Activated T-cell treated with anti-CD3 and anti-CD28 coated beads, Interleukin-2, amount 50 U/mL, for 1 hour (primary cell): ENCODE data around the gene SNCG.
"Not testable (repeated sequence)": the region's sequence is repeated elsewhere in the genome, so short reads cannot be mapped to it uniquely, and the experiment has no call there.

Experiments
- DNase-seq: peaks from one replicate; pipeline ENCODE4 v3.0.0-alpha.2; 2020

The SNCG gene

GRCh38 chr10:86961481-86962091, 3.2 kb downstream of the SNCG start:
- DNase-seq = no peak

- no peak for DNase-seq
Observed at GRCh38 chr10:86962136-86962980, 4.0 kb downstream of the SNCG start.

GRCh38 chr10:86962981-86963310, 4.5 kb downstream of the SNCG start:
- no peak for DNase-seq

- no peak for DNase-seq
Observed at GRCh38 chr10:86963341-86963919, 5.0 kb downstream of the SNCG start.

GRCh38 chr10:86964061-86964846, 5.9 kb downstream of the SNCG start:
- DNase-seq = no peak

- DNase-seq = no peak
Observed at GRCh38 chr10:86964847-86965190, 6.4 kb downstream of the SNCG start.

- DNase-seq = no peak
Observed at GRCh38 chr10:86965986-86966654, 7.7 kb downstream of the SNCG start.

- no peak for DNase-seq
Observed at GRCh38 chr10:86967481-86967941, 9.1 kb downstream of the SNCG start.

- peak; percentile 46 for DNase-seq
Observed at GRCh38 chr10:86968271-86968993, 10.0 kb downstream of the SNCG start, which contains the start of gene ADIRF. Gene ADIRF (plus strand): TSS chr10:86968482. CDS start chr10:86968545, 63 bp downstream.

GRCh38 chr10:86968994-86969355, 10.6 kb downstream of the SNCG start:
- DNase-seq = no peak

GRCh38 chr10:86969421-86970041, 11.1 kb downstream of the SNCG start:
- no peak for DNase-seq

GRCh38 chr10:86970162-86970981, 12.0 kb downstream of the SNCG start:
- DNase-seq = peak; percentile 36

- no peak for DNase-seq
Observed at GRCh38 chr10:86970982-86971231, 12.5 kb downstream of the SNCG start.

GRCh38 chr10:86971232-86971991, 13.0 kb downstream of the SNCG start:
- DNase-seq = peak; percentile 96

- no peak for DNase-seq
Observed at GRCh38 chr10:86972613-86973380, 14.4 kb downstream of the SNCG start.

GRCh38 chr10:86974484-86974883, 16.1 kb downstream of the SNCG start:
- no peak for DNase-seq

- no peak for DNase-seq
Observed at GRCh38 chr10:86976362-86977056, 18.1 kb downstream of the SNCG start.

GRCh38 chr10:86978457-86978856, 20.1 kb downstream of the SNCG start:
- not testable (repeated sequence) for DNase-seq
